Ascending aorta (tissue), 2 donors: Measurements from ENCODE around the gene XPC. TPM values are rescaled to one million over a fixed set of nuclear protein-coding genes. Genes with fewer than 3 reads are reported as not detected.

Experiments
- DNase-seq, 2 donors: peaks; one replicate each; pipeline ENCODE4 v3.0.0-alpha.2; 2019; ENCODE audit warnings: low spot score in 2 of 2
- H3K27ac ChIP-seq, 2 donors: fragments of 200-600 bp; sonication (generic); one replicate each; pipeline ENCODE4 v1.5.1; 2016 to 2017; ENCODE audit warnings: mild to moderate bottlenecking in 1 of 2
- H3K27me3 ChIP-seq: fragments of 200-600 bp; sonication (generic); one replicate; pipeline ENCODE4 v1.5.1; 2017
- H3K36me3 ChIP-seq, 2 donors: fragments of 200-600 bp; sonication (generic); one replicate each; pipeline ENCODE4 v1.5.1; 2016
- H3K4me1 ChIP-seq, 2 donors: fragments of 200-600 bp; sonication (generic); one replicate each; pipeline ENCODE4 v1.5.1; 2016 to 2017; ENCODE audit warnings: mild to moderate bottlenecking in 1 of 2
- H3K4me3 ChIP-seq, 2 donors: fragments of 200-600 bp; sonication (generic); one replicate each; pipeline ENCODE4 v1.5.1; 2016 to 2017; ENCODE audit warnings: mild to moderate bottlenecking in 1 of 2
- H3K9me3 ChIP-seq, 2 donors: fragments of 200-600 bp; sonication (generic); one replicate each; pipeline ENCODE4 v1.5.1; 2016
- CTCF ChIP-seq, 3 experiments: fragments of 200-600 bp in 2 of 3; fragments of 450-650 bp in 1 of 3; sonication (generic) in 2 of 3; IDR thresholded peaks; one replicate each; pipeline ENCODE4 v1.5.1; 2016 to 2019; ENCODE audit warnings: antibody characterized with exemption in 3 of 3, mild to moderate bottlenecking in 1 of 3, moderate library complexity in 1 of 3
- intact Hi-C: fragments of 100-400 bp; cut with DNase I; formaldehyde crosslinking; loops from one replicate; pipeline ENCODE4 v1.15.1; 2023
- total RNA-seq: library from RNA; depleted of rRNA; stranded (reverse); fragments of >200 nt; gene quantifications from one replicate; pipeline ENCODE4 v1.1.0, GENCODE V29; 2016

XPC gene
- total RNA-seq, 1 donor from 2014 or later: 48.9 TPM

GRCh38 chr3:14206548-14207177 is 28.3 kb upstream of the XPC start:
- no peak overlapping the region for H3K4me3 ChIP-seq
- no peak overlapping the region for H3K27ac ChIP-seq
- no peaks in the 10 kb centered on the region for H3K27me3 ChIP-seq
- no peak for DNase-seq
- no peaks in the 10 kb centered on the region for H3K36me3 ChIP-seq
- intact Hi-C loops: no loop called here
- H3K9me3 ChIP-seq: no peaks in the 10 kb centered on the region
- no peak for TF ChIP-seq CTCF (IDR thresholded peaks at IDR 0.05)
- peaks cover 8 to 18% of the 10 kb centered on the region in 2 donors for H3K4me1 ChIP-seq

GRCh38 chr3:14204515-14205284 is 26.3 kb upstream of the XPC start:
- intact Hi-C loops: loop anchor here (5.0 kb wide), 1 partner anchor 307 kb away; no protein-coding TSS in a partner anchor
- Histone ChIP-seq H3K36me3 (peaks cover 0 to 1% of the 10 kb centered on the region in 2 donors), H3K4me3 (peak overlapping the region in 1 of 2 donors; percentile 27), H3K27me3 (no peaks in the 10 kb centered on the region), H3K4me1 (peaks cover 8 to 18% of the 10 kb centered on the region in 2 donors), H3K9me3 (no peaks in the 10 kb centered on the region), H3K27ac (peak overlapping the region; percentile 52 to 59)
- peak in 1 of 2 donors; percentile 73 for DNase-seq
- TF ChIP-seq CTCF (IDR thresholded peaks at IDR 0.05): no peak

GRCh38 chr3:14203521-14204079 is 25.2 kb upstream of the XPC start:
- Histone ChIP-seq H3K27ac (peak overlapping the region in 1 of 2 donors; percentile 24), H3K27me3 (no peaks in the 10 kb centered on the region), H3K9me3 (no peaks in the 10 kb centered on the region), H3K36me3 (peaks cover 2 to 12% of the 10 kb centered on the region in 2 donors), H3K4me3 (no peak overlapping the region), H3K4me1 (peaks cover 8 to 18% of the 10 kb centered on the region in 2 donors)
- DNase-seq: peak in 1 of 2 donors; percentile 78
- intact Hi-C loops: loop anchor here (2.0 to 5.0 kb wide), 3 partner anchors 57 to 306 kb away; no protein-coding TSS in a partner anchor
- peak; percentile 66 to 89 (median 82) for TF ChIP-seq CTCF (IDR thresholded peaks at IDR 0.05)

- Histone ChIP-seq H3K4me1 (peaks cover 8 to 18% of the 10 kb centered on the region in 2 donors), H3K4me3 (no peak overlapping the region), H3K9me3 (no peaks in the 10 kb centered on the region), H3K36me3 (peaks cover 2 to 18% of the 10 kb centered on the region in 2 donors), H3K27ac (no peak overlapping the region), H3K27me3 (no peaks in the 10 kb centered on the region)
- no peak for DNase-seq
- intact Hi-C loops: loop anchor here (2.0 to 5.0 kb wide), 3 partner anchors 58 to 306 kb away; no protein-coding TSS in a partner anchor
- no peak for TF ChIP-seq CTCF (IDR thresholded peaks at IDR 0.05)
Measured at GRCh38 chr3:14202874-14203520, 24.6 kb upstream of the XPC start.

GRCh38 chr3:14201940-14202684 is 23.7 kb upstream of the XPC start:
- intact Hi-C loops: loop anchor here (2.0 to 5.0 kb wide), 3 partner anchors 59 to 305 kb away; no protein-coding TSS in a partner anchor
- Histone ChIP-seq H3K27me3 (no peaks in the 10 kb centered on the region), H3K4me3 (no peak overlapping the region), H3K9me3 (no peaks in the 10 kb centered on the region), H3K4me1 (peaks cover 8 to 18% of the 10 kb centered on the region in 2 donors), H3K27ac (no peak overlapping the region), H3K36me3 (peaks cover 2 to 18% of the 10 kb centered on the region in 2 donors)
- no peak for DNase-seq
- no peak for TF ChIP-seq CTCF (IDR thresholded peaks at IDR 0.05)
